ENCODE results near the gene PROZ.

The PROZ gene

GRCh38 chr13:113141601-113141970 lies 16.9 kb upstream of the PROZ start:
- no peak for DNase-seq (ENCODE audit: low read depth)

- DNase-seq (ENCODE audit: low read depth) = no peak
Measured at GRCh38 chr13:113142876-113143275, 15.6 kb upstream of the PROZ start.

- no peak for DNase-seq (ENCODE audit: low read depth)
Measured at GRCh38 chr13:113143466-113144254, 14.8 kb upstream of the PROZ start.

- DNase-seq (ENCODE audit: low read depth) = no peak
Measured at GRCh38 chr13:113144255-113144629, 14.2 kb upstream of the PROZ start.

GRCh38 chr13:113145496-113145895 lies 13.0 kb upstream of the PROZ start:
- DNase-seq (ENCODE audit: low read depth) = no peak

GRCh38 chr13:113145911-113146598 lies 12.4 kb upstream of the PROZ start:
- no peak for DNase-seq (ENCODE audit: low read depth)

- DNase-seq (ENCODE audit: low read depth) = no peak
Measured at GRCh38 chr13:113146750-113147149, 11.7 kb upstream of the PROZ start.

GRCh38 chr13:113147206-113147605 lies 11.2 kb upstream of the PROZ start:
- DNase-seq (ENCODE audit: low read depth) = no peak

GRCh38 chr13:113148407-113148806 lies 10.0 kb upstream of the PROZ start:
- no peak for DNase-seq (ENCODE audit: low read depth)

GRCh38 chr13:113148940-113149503 lies 9.4 kb upstream of the PROZ start:
- DNase-seq (ENCODE audit: low read depth) = no peak

GRCh38 chr13:113149711-113150549 lies 8.5 kb upstream of the PROZ start:
- no peak for DNase-seq (ENCODE audit: low read depth)

GRCh38 chr13:113150550-113151365 lies 7.7 kb upstream of the PROZ start:
- DNase-seq (ENCODE audit: low read depth) = no peak

- DNase-seq (ENCODE audit: low read depth) = no peak
Measured at GRCh38 chr13:113151745-113152690, 6.4 kb upstream of the PROZ start.

GRCh38 chr13:113152691-113152983 lies 5.8 kb upstream of the PROZ start:
- no peak for DNase-seq (ENCODE audit: low read depth)

- no peak for DNase-seq (ENCODE audit: low read depth)
Measured at GRCh38 chr13:113152984-113153809, 5.3 kb upstream of the PROZ start.

- peak; percentile 45 for DNase-seq (ENCODE audit: low read depth)
Measured at GRCh38 chr13:113153810-113154748, 4.4 kb upstream of the PROZ start.

GRCh38 chr13:113155201-113155600 lies 3.2 kb upstream of the PROZ start:
- DNase-seq (ENCODE audit: low read depth) = no peak

- DNase-seq (ENCODE audit: low read depth) = no peak
Measured at GRCh38 chr13:113155982-113156655, 2.3 kb upstream of the PROZ start.
